K562 (cell line): ENCODE measurements around the gene ANKRD13A. TPM values are rescaled to one million over a fixed set of nuclear protein-coding genes. Genes with fewer than 3 reads are reported as not detected.
A peak's percentile ranks its signal among the peaks of the same experiment; 100 is the strongest.

Experiments used
- BHLHE40 ChIP-seq: IDR thresholded peaks from 2 replicates; pipeline ENCODE4 v1.6.1; 2011; ENCODE audit warnings: low read length, improper control_type of control experiment
- CBFA2T2 ChIP-seq: fragments of 450-650 bp; conservative IDR thresholded peaks from 2 replicates; pipeline ENCODE4 v1.6.1; 2017; ENCODE audit warnings: mild to moderate bottlenecking
- CCNT2 ChIP-seq: IDR thresholded peaks from 2 replicates; pipeline ENCODE4 v1.6.1; 2011; ENCODE audit warnings: borderline replicate concordance, low read depth, mild to moderate bottlenecking, moderate library complexity, mixed read lengths, low read length; ENCODE audit not compliant: insufficient read length; ENCODE audit errors: extremely low read depth
- CXXC5 ChIP-seq: fragments of 250-450 bp; sonication (Bioruptor Pico); IDR thresholded peaks from 2 replicates; pipeline ENCODE4 v1.8.0; 2022; ENCODE audit warnings: inconsistent platforms, mild to moderate bottlenecking, moderate library complexity
- DIDO1 ChIP-seq: fragments of 450-650 bp; IDR thresholded peaks from 2 replicates; pipeline ENCODE4 v1.6.1; 2016; ENCODE audit warnings: low read depth, missing biosample characterization, missing genetic modification characterization
- DPF2 ChIP-seq: fragments of 450-650 bp; IDR thresholded peaks from 2 replicates; pipeline ENCODE4 v1.6.1; 2016
- ELF1 ChIP-seq: fragments of 200-800 bp; sonication (Bioruptor generic); IDR thresholded peaks from 2 replicates; pipeline ENCODE4 v1.6.1; 2016; ENCODE audit warnings: missing genetic modification characterization, missing compliant biosample characterization
- FOXA3 ChIP-seq, 2 experiments: fragments of 450-650 bp in 1 of 2; sonication (generic) in 1 of 2; formaldehyde crosslinking; IDR thresholded peaks in 1 of 2; conservative IDR thresholded peaks in 1 of 2; 2 replicates each; pipeline versions ENCODE4 v1.4.0 to v1.8.0; 2020 to 2022; ENCODE audit warnings: mild to moderate bottlenecking in 2 of 2, missing genetic modification reagents in 1 of 2
- MCM3 ChIP-seq: fragments of 450-650 bp; IDR thresholded peaks from 2 replicates; pipeline ENCODE4 v1.6.1; 2016
- MECOM ChIP-seq: fragments of 250-450 bp; sonication (Bioruptor Pico); IDR thresholded peaks from 2 replicates; pipeline ENCODE4 v1.8.0; 2022; ENCODE audit warnings: inconsistent platforms
- MEF2D ChIP-seq: conservative IDR thresholded peaks from 2 replicates; pipeline ENCODE4 v1.6.1; 2016; ENCODE audit warnings: low read depth, missing genetic modification characterization, missing compliant biosample characterization
- POLR2B ChIP-seq: fragments of 450-650 bp; IDR thresholded peaks from 2 replicates; pipeline ENCODE4 v1.6.1; 2018; ENCODE audit warnings: low read depth; ENCODE audit not compliant: partially characterized antibody
- PTBP1 ChIP-seq: fragments of 200-400 bp; formaldehyde crosslinking; IDR thresholded peaks from 2 replicates; pipeline ENCODE4 v1.6.1; 2017; ENCODE audit warnings: low read depth, low read length
- TAL1 ChIP-seq: fragments of 450-650 bp; IDR thresholded peaks from 2 replicates; pipeline ENCODE4 v1.6.1; 2016; ENCODE audit warnings: mild to moderate bottlenecking
- THRAP3 ChIP-seq: fragments of 450-650 bp; IDR thresholded peaks from 2 replicates; pipeline ENCODE4 v1.6.1; 2016; ENCODE audit warnings: mild to moderate bottlenecking, inconsistent platforms, borderline replicate concordance
- ZNF134 ChIP-seq: fragments of 250-450 bp; sonication (Bioruptor Pico); conservative IDR thresholded peaks from 2 replicates; pipeline ENCODE4 v1.4.0; 2020
- ZNF23 ChIP-seq: fragments of 250-450 bp; sonication (Bioruptor Pico); IDR thresholded peaks from 2 replicates; pipeline ENCODE4 v1.4.0; 2020; ENCODE audit warnings: mild to moderate bottlenecking
- ZNF324 ChIP-seq: fragments of 250-450 bp; sonication (Bioruptor Pico); IDR thresholded peaks from 2 replicates; pipeline ENCODE4 v1.4.0; 2020; ENCODE audit warnings: mild to moderate bottlenecking
- ZNF431 ChIP-seq: sonication (generic); formaldehyde crosslinking; IDR thresholded peaks from 2 replicates; pipeline ENCODE4 v1.8.0; 2022; ENCODE audit warnings: mild to moderate bottlenecking, missing genetic modification reagents
- polyA plus RNA-seq, 8 experiments: library from polyadenylated mRNA; depleted of rRNA in 4 of 8; stranded (reverse) in 5 of 8; unstranded in 3 of 8; fragments of >200 nt; fragmentation: Nextera tagmentation in 2 of 8; fragmentation: Illumina TruSeq in 1 of 8; extraction: Ambion mirVana in 2 of 8; extraction: Trizol in 1 of 8; gene quantifications; 2 replicates each; pipeline versions ENCODE4 v1.2.1 to v1.2.3, GENCODE V29; 2011 to 2014; ENCODE audit warnings: inconsistent platforms in 1 of 8, missing spikeins in 1 of 8
- total RNA-seq, 7 experiments: library from RNA; depleted of rRNA in 6 of 7; stranded (reverse); fragments of >200 nt in 6 of 7; fragmentation: Illumina TruSeq in 2 of 7; extraction: Trizol in 2 of 7; gene quantifications; 2 replicates each; pipeline versions ENCODE4 v1.2.1 to v1.2.3, GENCODE V29; 2011 to 2021; ENCODE audit warnings: low replicate concordance in 1 of 7
- TF ChIP-seq, protein P1 (sequence below): fragments of 450-650 bp; IDR thresholded peaks from 2 replicates; pipeline ENCODE4 v1.7.1; 2018; ENCODE audit warnings: mild to moderate bottlenecking, low read depth; ENCODE audit not compliant: partially characterized antibody
- TF ChIP-seq, protein P2 (sequence below): sonication (generic); formaldehyde crosslinking; IDR thresholded peaks from 2 replicates; pipeline ENCODE4 v1.8.0; 2022; ENCODE audit warnings: mild to moderate bottlenecking, missing genetic modification reagents
- TF ChIP-seq, protein P3 (sequence below), 2 experiments: fragments of 450-650 bp in 1 of 2; IDR thresholded peaks; 2 replicates each; pipeline ENCODE4 v1.6.1; 2011 to 2017; ENCODE audit warnings: low read depth in 2 of 2, antibody characterized with exemption in 1 of 2, borderline replicate concordance in 1 of 2, low read length in 1 of 2, mild to moderate bottlenecking in 1 of 2, mixed read lengths in 1 of 2; ENCODE audit not compliant: control insufficient read depth in 1 of 2

The ANKRD13A gene
- total and polyA plus RNA-seq, 9 of the 15 experiments (the other 6 are each of a cell fraction or from before 2014, with no cell fraction given), result 5.0 to 55.0 (median 41.5) TPM

DNA sequence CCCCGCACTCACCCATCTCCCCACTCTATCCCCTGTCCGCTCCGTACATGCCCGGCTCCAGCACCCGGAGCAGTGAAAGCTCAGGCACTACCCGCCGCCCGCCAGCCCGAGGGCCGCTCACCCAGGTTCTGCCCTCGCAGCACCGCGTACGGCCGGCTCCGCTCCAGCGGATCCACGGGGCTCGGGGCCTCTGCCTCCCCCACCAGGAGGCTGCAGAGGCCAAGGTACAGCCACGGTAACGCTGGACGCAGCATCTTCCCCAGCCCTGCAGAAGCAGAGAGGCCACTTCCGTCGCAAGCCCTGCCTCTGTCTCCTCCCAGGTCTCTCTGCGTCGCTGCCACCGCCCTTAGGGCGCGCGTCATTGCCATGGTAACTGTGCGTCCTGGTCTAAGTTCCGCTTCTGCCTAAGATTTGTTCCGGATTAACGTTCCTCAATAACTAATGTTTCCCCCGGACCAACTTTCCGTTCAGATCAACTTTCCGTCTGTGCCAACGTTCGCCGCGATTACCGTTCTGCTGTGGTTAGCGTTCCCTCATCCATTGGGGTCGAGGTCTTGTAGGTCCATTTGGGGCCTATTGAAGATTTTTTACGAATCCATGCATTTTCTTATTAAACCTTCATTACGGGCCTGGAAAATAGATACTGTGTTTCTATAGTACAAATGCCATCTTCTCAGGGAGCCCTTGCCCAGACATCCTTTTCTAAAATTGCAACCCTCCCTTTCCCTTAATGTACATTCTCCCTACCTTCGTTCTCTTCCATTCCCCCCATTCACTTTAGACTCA is 49.2 kb downstream of the ANKRD13A start, which contains the start of gene C12orf76 (continued):
- TF ChIP-seq PTBP1 (no peak), MECOM (CRISPR knock-in tag) (peak; percentile 20; the same call in 1 of the 2 replicates), DIDO1 (tag) (peak; percentile 97), DPF2 (peak; percentile 71), POLR2B (peak; percentile 73), TAL1 (peak; percentile 20; the same call in 1 of the 2 replicates), FOXA3 (CRISPR knock-in tag; conservative IDR thresholded peaks at IDR 0.05 in 1 of 2, IDR thresholded peaks at IDR 0.05 in 1 of 2) (no peak), BHLHE40 (peak; percentile 33; the same call in 1 of the 2 replicates), ZNF324 (CRISPR knock-in tag) (no peak), CCNT2 (peak; percentile 32), ZNF23 (0 out of 2 replicates have a peak, but pooled peaks have one; percentile 10), THRAP3 (peak; percentile 67; the same call in 1 of the 2 replicates), ELF1 (tag) (peak; percentile 88), ZNF134 (CRISPR knock-in tag) (0 out of 2 replicates have a peak, but pooled peaks have one; percentile 20), CBFA2T2 (no peak), MEF2D (tag) (peak; percentile 70; the same call in 1 of the 2 replicates), CXXC5 (CRISPR knock-in tag) (peak; percentile 95), ZNF431 (CRISPR knock-in tag) (peak; percentile 66), MCM3 (no peak)
- TF ChIP-seq, protein P1, sequence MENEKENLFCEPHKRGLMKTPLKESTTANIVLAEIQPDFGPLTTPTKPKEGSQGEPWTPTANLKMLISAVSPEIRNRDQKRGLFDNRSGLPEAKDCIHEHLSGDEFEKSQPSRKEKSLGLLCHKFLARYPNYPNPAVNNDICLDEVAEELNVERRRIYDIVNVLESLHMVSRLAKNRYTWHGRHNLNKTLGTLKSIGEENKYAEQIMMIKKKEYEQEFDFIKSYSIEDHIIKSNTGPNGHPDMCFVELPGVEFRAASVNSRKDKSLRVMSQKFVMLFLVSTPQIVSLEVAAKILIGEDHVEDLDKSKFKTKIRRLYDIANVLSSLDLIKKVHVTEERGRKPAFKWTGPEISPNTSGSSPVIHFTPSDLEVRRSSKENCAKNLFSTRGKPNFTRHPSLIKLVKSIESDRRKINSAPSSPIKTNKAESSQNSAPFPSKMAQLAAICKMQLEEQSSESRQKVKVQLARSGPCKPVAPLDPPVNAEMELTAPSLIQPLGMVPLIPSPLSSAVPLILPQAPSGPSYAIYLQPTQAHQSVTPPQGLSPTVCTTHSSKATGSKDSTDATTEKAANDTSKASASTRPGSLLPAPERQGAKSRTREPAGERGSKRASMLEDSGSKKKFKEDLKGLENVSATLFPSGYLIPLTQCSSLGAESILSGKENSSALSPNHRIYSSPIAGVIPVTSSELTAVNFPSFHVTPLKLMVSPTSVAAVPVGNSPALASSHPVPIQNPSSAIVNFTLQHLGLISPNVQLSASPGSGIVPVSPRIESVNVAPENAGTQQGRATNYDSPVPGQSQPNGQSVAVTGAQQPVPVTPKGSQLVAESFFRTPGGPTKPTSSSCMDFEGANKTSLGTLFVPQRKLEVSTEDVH, result peak; percentile 92
- TF ChIP-seq, protein P2, sequence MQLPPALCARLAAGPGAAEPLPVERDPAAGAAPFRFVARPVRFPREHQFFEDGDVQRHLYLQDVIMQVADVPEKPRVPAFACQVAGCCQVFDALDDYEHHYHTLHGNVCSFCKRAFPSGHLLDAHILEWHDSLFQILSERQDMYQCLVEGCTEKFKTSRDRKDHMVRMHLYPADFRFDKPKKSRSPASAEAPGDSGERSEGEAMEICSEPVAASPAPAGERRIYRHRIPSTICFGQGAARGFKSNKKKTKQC (CRISPR knock-in tag), result peak; percentile 79
- TF ChIP-seq, protein P3, sequence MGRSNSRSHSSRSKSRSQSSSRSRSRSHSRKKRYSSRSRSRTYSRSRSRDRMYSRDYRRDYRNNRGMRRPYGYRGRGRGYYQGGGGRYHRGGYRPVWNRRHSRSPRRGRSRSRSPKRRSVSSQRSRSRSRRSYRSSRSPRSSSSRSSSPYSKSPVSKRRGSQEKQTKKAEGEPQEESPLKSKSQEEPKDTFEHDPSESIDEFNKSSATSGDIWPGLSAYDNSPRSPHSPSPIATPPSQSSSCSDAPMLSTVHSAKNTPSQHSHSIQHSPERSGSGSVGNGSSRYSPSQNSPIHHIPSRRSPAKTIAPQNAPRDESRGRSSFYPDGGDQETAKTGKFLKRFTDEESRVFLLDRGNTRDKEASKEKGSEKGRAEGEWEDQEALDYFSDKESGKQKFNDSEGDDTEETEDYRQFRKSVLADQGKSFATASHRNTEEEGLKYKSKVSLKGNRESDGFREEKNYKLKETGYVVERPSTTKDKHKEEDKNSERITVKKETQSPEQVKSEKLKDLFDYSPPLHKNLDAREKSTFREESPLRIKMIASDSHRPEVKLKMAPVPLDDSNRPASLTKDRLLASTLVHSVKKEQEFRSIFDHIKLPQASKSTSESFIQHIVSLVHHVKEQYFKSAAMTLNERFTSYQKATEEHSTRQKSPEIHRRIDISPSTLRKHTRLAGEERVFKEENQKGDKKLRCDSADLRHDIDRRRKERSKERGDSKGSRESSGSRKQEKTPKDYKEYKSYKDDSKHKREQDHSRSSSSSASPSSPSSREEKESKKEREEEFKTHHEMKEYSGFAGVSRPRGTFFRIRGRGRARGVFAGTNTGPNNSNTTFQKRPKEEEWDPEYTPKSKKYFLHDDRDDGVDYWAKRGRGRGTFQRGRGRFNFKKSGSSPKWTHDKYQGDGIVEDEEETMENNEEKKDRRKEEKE (IDR thresholded peaks at IDR 0.05; ENCODE audit: borderline replicate concordance in 1 of 2, control insufficient read depth in 1 of 2, low read depth in 2 of 2, low read length in 1 of 2), result peak in 1 of 2 experiments; percentile 91; a peak in 1 of 4 replicates
